ENCODE data around the gene GTF3C5. TPM values are rescaled to one million over a fixed set of nuclear protein-coding genes. Genes with fewer than 3 reads are reported as not detected.

GTF3C5 gene
- total and polyA plus RNA-seq, 9 of the 15 experiments (the other 6 are each of a cell fraction or from before 2014, with no cell fraction given) = 3.8 to 118 (median 83.7) TPM

- TF ChIP-seq ZBTB9 (CRISPR knock-in tag; IDR thresholded peaks at IDR 0.05) (peak; percentile 59; the same call in 1 of the 2 replicates), MAZ (CRISPR knock-in tag; conservative IDR thresholded peaks at IDR 0.05 in 1 of 2, IDR thresholded peaks at IDR 0.05 in 1 of 2) (peak in 1 of 2 experiments; percentile 25; a peak in 1 of 4 replicates), CCNT2 (IDR thresholded peaks at IDR 0.05; ENCODE audit: borderline replicate concordance, extremely low read depth, insufficient read length, low read depth, low read length) (peak; percentile 18), HDAC1 (IDR thresholded peaks at IDR 0.05) (0 out of 4 replicates have a peak, but pooled peaks of 1 of the 2 experiments have one; percentile 26), POLR2G (IDR thresholded peaks at IDR 0.05; ENCODE audit: low read depth, low read length) (peak; percentile 38; the same call in 1 of the 2 replicates), YY1 (IDR thresholded peaks at IDR 0.05; ENCODE audit: borderline replicate concordance in 1 of 3, control insufficient read depth in 1 of 3, extremely low read depth in 1 of 3, insufficient read depth in 3 of 3, insufficient read length in 1 of 3, insufficient replicate concordance in 2 of 3, low read depth in 1 of 3, low read length in 2 of 3) (no peak), ETS1 (conservative IDR thresholded peaks at IDR 0.05; ENCODE audit: control insufficient read depth, low read depth, low read length) (0 out of 2 replicates have a peak, but pooled peaks have one; percentile 40), SREBF2 (CRISPR knock-in tag; IDR thresholded peaks at IDR 0.05) (no peak), HMGN3 (IDR thresholded peaks at IDR 0.05; ENCODE audit: borderline replicate concordance, extremely low read depth, insufficient read length, low read depth, low read length) (peak; percentile 33), KDM2B (CRISPR knock-in tag; IDR thresholded peaks at IDR 0.05) (no peak), TEAD4 (IDR thresholded peaks at IDR 0.05; ENCODE audit: low read length) (no peak; the same call in 1 of the 2 replicates), TEAD4 (CRISPR knock-in tag; IDR thresholded peaks at IDR 0.05; ENCODE audit: borderline replicate concordance) (no peak), PRDM10 (IDR thresholded peaks at IDR 0.05; ENCODE audit: partially characterized antibody) (peak; percentile 8), EP300 (IDR thresholded peaks at IDR 0.05; ENCODE audit: low read length) (peak; percentile 75; the same call in 1 of the 2 replicates), TFAP4 (CRISPR knock-in tag; IDR thresholded peaks at IDR 0.05; ENCODE audit: borderline replicate concordance) (peak; percentile 76), JUND (IDR thresholded peaks at IDR 0.05; ENCODE audit: borderline replicate concordance, low read depth, low read length) (no peak), JUND (tag; IDR thresholded peaks at IDR 0.05; ENCODE audit: borderline replicate concordance, low read depth, low read length) (peak; percentile 22; the same call in 1 of the 3 replicates), RBM17 (IDR thresholded peaks at IDR 0.05; ENCODE audit: borderline replicate concordance, low read depth, low read length) (no peak), SMAD3 (CRISPR knock-in tag; conservative IDR thresholded peaks at IDR 0.05) (no peak), SUPT5H (IDR thresholded peaks at IDR 0.05) (no peak)
Observed at GRCh38 chr9:133003071-133003461, 27.7 kb upstream of the GTF3C5 start (continued).
